SHP77 treated with DMSO at 0.1 percent for 48 hours (cell line): Measurements from ENCODE around the gene MNX1.

ENCODE experiments used
- DNase-seq: peaks from one replicate; lab custom pipeline; 2025; lab: John Stamatoyannopoulos, UW

The MNX1 gene

DNA sequence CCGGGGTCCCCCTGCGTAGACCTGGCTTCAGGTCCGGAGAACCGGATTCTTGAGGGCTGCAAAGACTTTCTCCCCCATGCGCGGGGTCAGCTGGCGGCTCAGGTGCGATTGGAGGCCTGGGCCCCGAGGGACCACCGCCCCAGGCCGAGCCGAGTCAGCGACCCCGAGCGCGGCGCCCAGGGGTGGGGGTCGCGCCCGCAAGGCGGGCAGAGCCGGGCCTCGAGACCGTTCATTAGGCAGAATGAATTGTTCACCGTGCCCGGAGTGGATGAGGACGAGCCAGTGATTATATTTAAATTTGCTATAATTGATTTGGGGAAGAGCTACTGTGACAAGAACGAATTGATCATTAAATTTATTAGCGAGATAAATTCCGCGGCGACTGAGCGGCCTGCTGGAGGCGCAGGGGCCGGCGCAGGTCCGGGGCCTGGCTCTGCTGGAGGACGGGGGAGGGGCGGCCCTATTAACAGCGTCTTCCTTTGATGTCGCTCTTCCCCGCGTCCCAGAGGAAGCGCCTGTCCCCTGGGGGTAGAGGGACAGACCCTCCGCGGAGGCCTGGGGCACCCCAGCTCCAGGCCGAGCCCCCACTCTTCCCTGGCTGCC lies 7.5 kb downstream of the MNX1 start:
- DNase-seq, result no peak

DNA sequence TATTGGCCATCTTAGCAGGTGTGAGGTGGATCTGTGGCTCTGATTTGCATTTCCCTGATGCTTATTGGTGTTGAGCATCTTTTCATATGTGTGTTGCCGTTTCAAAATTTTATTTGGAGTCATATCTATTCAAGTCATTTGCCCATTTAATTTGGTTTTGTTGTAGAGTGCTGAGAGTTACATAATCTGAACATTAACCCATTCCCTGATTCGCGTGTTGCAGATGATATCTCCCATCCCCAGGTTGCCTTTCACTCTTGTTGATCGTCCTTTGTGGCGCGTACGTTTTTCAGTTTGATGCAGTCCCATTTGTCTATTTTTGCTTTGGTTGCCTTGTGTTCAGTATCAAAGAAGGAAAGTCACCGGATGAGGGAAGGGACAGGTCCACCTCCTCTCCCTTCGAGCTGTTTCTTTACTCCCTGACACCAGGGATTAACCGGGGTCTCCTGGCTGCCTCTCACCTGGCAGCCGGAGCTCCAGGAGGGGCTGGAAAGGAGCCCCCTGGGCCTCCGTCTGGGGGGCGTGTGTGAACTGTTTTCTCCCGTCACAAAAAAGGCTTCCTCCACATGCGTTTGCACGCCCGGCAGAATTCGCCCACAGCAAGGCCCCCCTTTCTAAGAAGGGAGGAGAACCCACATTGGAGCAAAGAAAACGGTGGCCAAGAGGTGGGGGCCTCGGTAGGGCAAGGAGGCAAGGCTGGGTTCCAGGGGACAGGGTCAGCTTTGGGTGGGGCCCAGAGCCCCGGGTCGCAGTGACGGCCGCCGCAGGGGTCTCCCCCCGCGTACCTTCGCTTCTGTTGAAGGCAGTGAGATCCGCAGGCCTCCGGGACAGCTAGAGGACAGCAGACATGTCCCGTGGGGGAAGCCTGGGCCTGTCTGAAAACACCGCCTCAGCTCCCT lies 8.3 kb downstream of the MNX1 start:
- DNase-seq, result no peak

GRCh38 chr7:157000741-157001653 lies 9.5 kb downstream of the MNX1 start:
- no peak for DNase-seq

GRCh38 chr7:156999958-157000726 lies 10.3 kb downstream of the MNX1 start:
- DNase-seq, result no peak

DNA sequence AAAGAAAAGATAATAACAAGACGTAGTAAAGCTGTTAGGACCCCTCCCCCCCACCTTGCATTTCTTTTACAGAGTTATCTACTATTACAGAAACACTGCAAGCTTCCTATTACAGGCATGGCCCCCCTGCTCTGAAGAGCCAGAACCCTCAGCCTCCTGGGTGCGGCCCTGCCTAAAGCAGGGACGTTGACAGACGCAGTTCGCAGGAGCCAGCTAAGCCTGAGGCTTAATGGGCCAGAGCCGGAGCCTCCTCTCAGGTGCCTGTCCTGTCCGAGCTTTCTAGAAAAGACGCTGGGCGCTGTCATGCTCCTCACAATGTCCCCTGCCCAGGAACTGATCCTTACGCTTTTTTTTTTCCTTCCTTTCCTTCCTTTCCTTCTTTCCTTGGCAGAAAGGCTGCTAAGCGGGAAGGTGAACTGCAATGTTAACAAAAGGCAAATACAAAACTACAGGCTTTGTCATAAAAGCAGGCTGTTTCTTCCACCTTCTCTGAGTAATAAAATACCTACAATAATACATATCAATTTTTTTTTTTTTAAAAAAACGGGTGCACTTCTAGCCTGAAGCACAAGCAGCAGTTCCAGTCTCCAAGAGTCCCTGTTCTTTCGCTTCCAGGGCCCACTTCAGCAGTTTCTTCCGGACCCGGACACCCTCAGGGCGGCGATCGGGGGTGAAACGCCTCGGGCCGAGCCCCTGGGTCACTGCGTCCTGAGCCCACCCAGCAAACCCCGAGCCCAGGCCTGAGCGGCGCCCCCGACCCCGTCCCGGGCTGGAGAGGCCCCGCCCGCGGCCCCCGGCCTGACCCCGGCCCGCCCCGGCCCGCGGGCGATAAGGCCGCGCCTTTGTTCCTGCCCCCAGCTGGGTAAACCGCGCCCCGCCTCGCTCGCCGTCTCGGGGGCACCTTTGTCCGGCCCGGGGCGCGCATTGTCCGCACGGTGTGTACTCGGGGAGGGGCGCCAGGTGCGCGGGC lies 11.2 kb downstream of the MNX1 start:
- no peak for DNase-seq

DNA sequence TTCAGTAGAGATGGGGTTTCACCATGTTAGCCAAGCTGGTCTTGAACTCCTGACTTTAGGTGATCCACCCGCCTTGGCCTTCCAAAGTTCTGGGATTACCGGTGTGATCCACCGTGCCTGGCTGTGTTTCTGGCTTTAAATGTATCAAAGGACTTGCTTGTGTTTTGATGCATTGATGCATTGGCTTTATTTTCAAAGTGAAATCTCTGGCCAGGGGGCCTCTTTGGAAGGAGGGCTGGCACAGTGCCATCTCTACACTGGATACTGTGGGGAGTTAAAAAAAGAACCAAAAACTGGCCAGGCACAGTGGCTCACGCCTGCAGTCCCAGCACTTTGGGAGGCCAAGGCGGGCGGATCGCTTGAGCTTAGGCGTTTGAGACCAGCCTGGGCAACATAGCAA lies 16.0 kb downstream of the MNX1 start:
- no peak for DNase-seq

DNA sequence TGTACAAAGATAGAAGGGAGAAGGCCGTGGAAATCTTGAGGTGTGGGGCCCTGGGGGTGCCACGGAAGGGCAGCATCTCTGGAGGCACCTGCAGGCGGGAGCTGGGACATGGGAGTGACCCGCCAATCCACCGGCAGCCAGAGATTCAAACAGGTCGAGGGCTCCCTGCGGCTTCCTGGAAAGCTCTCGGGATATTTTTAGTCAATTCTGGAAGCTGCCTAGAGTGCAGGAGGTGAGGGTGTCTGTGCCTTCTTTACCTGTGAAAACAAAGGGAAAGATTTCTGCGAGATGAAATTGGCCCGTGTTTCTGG lies 16.6 kb downstream of the MNX1 start:
- no peak for DNase-seq

DNA sequence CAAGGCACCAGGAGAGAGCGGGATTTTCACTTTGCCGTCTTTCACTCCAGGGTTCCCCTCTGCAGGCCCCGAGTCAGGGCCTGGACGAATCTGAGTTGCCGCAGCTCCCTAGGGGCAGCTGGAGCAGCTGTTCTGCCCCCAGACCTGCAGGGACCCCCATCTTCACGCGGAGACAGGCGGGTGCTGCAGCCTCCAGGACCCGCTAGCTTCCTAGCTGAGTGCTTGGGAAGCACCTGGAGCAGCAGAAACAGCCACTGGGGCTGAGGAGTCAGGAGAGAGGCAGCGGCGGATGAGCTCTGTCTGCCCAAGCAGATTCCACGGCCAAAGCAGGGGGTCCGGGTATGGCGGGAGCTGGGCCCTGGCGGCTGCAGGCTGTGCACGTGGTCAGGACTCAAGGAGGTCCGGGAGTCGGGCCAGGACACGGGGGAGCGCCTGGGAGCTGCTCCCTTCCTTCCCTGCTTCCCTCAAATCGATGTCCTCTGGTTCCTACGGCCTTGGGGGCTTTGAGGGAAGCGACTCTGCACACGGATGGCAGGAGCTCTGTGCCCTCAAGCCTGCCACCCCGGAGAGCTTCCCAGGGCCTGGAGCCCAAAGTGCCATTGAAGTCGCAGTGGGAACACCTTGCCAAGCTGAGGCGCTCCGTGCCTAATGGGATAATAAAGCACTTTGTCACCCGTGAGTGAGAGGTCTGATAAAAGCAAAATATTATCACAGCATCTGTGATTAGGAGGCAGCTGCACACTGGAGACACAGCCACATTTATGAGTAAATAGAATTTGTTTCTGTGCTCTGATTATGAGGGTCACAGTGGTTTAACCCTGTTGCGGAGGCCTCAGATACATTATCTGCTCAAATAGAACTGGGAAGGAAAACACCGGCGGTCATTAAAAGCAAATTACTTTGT lies 17.2 kb downstream of the MNX1 start:
- no peak for DNase-seq

GRCh38 chr7:156989766-156990535 lies 20.5 kb downstream of the MNX1 start:
- DNase-seq, result no peak

- DNase-seq, result no peak
These were observed 21.9 kb downstream of the MNX1 start for GRCh38 chr7:156988343-156989185.

GRCh38 chr7:156986378-156986777 lies 24.1 kb downstream of the MNX1 start:
- DNase-seq, result no peak

DNA sequence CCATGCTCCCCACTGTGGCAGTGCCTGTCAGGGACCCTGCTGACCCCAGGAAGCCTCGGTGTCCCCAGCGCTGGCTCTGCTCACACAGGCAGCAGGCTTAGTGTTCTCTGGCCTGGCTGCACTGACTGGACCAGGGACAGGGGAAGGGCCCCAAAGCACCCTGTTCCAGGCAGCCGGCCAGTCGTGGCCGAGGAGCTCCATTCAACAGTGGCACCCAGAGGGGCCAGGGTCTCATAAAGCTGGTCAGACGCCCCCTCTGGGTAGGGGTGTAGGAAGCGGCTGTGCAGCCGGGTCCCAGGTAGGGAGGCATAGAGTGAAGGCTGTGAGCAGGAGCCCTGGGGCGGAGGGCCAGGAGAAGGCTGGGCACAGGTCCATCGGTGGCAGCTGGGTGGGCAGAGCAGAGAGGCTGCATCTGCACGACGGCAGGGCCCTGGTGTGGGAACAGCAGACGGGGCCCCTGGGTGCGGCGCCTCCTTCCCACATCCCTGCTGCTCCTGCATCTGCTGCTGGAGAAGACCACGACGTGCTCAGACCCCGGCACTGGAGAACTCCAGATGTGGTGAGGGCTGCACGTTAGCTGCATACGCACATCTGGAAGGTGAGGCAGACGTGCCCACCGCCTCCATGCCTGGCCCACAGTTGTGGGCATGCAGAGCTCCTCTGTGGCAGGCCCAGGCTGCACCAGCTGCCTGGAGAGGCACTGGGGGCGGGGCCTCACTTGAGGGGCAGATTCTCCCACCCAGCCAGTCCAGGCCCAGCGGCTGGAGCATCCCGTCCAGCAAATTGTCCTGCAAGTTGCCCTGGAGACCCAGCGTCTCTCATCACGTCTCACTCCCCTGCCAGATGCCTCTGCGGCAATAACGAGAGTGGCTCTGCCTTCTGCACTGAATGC lies 25.1 kb downstream of the MNX1 start:
- no peak for DNase-seq

DNA sequence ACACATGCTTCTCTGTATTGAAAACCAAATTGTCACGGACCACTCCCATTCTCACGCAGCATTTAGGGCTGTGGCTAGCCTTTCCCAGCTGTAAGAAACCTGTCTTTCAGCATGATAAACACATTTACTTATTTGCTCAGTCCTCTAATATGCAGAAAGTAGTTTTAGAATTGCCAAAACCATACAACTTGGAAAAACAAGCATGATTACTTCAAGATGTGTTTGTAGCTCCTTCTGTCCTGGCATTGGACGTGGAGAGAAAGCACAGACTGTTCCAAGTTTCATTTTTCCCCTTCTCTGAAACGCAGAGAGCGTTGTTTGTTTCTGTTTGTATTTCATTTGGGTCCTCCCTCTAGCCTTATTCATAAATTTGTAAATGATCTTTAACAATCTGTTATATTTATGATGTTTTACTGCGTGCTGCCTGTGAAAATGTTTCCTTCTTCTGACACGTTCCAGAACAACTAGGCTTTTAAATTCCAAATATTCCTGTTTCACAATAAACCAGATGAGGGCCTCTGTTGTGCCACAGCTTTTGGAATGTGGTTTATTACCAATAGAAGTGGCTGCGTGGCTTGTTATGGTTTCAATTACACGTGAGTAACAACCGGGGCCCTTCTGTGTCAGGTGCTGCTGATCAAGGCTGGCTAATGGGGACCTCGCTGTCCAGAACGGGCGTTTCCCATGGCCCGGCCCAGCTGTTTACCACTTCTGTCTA lies 26.1 kb downstream of the MNX1 start:
- no peak for DNase-seq

DNA sequence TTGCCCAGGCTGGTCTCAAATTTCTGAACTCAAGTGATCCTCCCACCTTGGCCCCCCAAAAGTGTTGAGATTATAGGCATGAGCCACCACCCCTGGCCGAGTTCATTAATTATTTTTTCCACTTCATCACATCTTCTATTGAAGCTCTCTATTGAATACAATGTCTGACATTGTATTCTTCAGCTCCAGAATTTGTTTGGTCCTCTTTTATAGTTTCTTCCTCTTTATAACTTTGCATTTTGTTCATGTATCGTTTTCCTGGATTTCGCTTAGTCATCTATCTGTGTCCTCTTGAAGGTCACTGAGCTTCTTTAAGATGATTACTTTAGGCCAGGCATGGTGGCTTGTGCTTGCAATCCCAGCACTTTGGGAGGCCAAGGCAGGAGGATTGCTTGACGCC lies 30.8 kb downstream of the MNX1 start:
- DNase-seq, result no peak

DNA sequence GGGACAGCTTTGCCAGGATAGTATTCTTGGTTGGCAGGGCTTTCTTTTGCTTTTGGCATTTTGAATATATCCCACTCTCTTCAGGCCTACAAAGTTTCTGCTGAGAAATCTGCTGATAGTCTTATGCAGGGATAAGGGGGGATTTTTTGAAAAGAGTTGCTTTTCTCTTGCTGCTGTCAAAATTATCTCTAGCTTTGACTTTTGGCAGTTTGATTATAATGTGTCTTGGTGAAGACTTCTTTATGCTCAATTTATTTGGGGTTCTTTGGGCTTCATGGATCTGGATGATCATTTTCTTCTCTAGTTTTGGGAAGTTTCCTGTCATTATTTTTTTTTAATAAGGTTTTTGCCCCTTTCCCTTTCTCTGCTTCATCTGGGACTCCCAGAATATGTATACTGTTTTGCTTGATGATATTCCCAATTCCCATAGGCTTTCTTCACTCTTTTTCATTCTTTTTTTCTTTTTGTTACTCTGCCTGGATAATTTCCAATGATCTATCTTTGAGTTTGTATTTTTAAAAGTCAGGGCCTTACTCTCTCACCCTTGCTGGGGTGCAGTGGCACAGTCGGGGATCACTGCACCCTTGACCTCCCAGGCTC lies 31.4 kb downstream of the MNX1 start:
- no peak for DNase-seq

- no peak for DNase-seq
These were observed 34.8 kb downstream of the MNX1 start for GRCh38 chr7:156975620-156976019.
